ENCODE data around the gene ZBTB16.

ZBTB16 gene

DNA sequence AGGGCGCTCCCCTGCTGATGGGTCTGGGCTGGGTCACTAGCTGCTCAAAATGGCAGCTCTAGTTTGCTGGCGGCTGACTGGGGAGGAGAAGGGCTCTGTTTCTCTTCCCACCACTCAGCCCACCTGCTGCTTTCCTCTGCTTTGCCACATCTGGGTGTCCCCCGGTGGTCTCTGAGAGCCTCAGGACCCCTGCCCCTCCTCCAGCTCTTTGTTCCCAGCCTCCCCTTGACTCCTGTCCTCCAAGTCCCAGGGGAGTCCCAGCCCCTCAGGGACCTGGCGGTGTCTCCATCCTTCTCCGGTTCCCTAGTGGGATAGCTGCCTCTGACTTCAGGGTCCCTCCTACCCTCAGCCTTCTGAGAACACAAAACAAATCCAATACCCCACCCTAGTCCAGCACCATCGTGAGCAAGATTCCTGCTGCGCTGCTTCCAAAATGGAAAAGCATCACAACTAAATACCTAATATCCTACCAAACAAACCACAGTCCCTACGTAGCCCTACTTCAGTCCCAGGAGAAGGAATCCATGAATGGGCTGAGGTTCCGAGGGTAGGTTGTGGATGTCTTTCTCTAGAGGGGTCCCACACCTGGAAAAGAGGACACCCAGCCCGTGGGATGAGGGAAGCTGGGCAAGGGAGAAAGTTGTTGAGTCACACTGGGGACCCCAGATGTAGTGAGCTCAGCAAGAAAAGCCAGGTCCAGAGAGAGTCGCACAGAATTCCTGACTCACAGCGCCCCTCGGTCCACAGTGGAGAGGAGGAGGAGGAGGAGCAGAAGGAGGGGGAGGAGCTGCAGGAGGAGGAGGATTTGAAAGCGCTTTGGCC is 191.7 kb downstream of the ZBTB16 start:
- DNase-seq = no peak

DNA sequence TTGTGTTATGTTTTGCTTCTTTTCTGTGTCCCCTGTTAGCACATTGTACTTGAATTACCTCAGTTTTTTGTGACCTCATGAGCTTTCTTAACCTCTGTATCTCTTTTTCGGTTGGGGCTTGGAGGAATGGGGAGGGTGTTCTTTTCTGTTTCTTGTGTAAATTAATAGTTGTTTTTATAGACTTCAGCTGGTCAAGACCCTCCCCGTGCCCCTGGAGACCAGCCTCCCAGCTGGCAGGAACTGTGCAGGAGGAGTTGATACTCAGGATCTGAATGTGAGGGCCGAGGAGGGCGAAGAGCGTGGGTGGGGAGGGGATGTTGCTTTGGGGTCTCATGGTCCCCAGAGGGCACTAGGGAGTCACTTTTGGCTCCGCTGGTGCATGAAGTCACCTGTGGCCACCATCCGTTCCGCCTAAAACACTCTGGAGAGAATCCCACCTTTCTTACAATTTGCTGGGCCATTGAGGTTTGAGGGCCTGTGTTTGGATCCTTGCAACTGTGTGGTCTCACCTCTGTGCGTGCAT is 192.4 kb downstream of the ZBTB16 start:
- no peak for DNase-seq

DNA sequence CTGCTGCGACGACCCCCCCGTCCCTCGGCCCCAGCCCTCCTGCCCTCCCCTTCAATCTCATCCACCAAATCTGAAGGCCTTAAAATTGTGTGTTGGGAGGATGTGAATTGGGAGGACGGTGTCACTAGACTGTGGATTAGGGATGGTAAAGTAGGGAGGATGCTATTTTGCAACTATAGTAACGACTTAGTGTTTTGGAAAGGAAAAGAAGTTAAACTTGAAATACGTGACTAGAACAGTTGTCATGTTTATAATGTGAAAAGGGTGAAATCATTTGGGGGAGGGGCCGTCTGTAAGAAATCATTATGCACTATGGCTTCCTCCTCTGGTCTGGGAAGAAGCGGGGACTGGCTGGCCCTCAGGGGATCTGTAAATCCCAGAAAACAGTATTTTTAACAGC is 193.3 kb downstream of the ZBTB16 start:
- DNase-seq = no peak

DNA sequence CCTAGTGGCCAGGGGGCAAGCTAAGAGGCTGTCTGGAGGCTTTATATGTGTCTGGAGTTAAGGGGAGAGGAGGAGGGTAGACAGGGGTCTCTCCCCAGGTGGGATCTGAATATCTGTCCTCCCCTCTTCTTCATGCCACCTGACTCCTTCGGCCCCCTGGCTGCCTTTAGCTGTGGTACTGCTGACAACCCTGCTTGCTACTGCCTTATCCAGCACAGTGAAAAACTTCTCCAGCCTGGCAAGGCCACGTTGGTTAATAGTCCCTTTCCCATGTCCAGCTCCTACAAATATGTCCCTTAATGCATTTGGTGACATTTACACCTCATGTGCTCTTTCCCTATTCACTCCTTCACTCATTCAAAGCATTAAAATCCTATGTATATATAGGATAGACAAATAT is 194.3 kb downstream of the ZBTB16 start:
- no peak for DNase-seq

DNA sequence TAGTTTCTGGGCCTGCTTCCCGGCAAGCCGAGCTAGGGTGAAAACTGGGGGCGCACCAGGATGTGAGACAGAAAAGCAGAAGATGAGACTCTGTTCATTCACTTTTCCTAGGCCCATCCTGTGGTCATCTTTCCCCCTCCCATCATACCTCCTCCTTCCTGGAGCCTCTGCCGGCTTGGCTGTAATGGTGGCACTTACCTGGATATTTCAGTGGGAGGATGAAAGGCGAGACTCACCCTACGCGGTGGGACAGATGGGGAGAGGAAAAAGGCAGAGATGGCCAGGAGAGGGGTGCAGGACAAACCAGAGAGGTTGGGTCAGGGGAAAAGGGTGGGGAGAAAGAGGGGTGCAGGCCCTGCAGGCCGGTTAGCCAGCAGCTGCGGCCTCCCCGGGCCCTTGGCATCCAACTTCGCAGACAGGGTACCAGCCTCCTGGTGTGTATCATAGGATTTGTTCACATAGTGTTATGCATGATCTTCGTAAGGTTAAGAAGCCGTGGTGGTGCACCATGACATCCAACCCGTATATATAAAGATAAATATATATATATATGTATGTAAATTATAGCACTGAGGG is 195.1 kb downstream of the ZBTB16 start:
- no peak for DNase-seq

DNA sequence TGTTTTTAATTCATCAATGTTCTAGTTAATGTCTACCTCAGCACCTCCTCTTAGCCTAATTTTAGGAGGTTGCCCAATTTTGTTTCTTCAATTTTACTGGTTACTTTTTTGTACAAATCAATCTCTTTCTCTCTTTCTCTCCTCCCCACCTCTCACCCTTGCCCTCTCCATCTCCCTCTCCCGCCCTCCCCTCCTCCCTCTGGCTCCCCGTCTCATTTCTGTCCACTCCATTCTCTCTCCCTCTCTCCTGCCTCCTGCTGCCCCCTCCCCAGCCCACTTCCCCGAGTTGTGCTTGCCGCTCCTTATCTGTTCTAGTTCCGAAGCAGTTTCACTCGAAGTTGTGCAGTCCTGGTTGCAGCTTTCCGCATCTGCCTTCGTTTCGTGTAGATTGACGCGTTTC is 195.8 kb downstream of the ZBTB16 start:
- no peak for DNase-seq

DNA sequence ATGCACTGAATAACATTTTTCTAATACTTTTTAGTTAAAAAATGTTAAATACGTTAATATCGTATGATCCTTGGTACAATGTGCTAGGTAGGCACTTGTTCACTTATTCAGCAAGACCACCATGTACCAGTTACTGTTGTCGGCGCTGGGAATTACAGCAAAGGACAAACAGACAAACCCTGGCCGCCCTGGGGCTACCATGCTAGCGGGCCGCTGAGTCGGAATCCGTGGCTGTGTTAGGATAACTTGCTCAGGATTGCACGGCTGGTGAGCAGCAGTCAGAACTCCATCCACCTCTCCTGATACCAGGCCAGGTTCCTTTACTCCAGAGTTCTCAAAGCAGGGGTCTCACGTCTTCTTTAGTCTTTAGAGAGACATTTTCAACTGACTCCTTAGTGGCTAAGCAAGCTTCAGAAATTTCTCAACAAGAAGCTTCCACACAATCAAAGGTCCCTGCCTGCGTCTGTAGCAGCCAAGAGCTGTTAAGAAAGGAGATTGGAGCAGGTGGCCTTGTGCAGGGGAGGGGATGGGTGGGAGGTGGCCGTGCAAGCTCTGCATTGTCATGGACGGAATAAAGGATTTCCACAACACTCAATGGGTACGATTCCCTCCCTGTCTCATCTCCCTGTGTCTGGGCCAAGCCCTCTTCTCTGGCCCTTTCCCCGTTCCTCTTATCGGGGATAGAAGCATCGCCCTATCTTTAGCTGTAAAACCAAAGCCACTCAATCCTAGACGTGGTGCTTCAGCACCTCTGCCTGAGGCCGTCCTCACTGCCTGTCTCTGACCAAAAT is 196.9 kb downstream of the ZBTB16 start:
- DNase-seq = no peak

DNA sequence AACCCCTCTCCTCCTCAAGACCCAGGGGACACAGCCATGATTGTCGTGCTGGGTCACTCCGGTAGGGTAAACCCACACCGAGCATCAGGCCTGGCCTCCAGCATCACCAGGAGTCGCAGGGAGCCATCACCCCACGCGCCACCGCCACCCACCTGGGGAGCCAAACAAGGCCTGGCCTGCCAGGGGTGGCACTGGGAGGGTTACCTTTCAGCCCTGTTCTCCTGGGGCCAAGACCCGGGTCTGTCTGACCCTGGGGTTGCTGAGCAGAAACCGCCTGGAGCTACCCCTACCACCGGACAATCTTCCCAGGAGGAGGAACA is 197.4 kb downstream of the ZBTB16 start:
- no peak for DNase-seq

DNA sequence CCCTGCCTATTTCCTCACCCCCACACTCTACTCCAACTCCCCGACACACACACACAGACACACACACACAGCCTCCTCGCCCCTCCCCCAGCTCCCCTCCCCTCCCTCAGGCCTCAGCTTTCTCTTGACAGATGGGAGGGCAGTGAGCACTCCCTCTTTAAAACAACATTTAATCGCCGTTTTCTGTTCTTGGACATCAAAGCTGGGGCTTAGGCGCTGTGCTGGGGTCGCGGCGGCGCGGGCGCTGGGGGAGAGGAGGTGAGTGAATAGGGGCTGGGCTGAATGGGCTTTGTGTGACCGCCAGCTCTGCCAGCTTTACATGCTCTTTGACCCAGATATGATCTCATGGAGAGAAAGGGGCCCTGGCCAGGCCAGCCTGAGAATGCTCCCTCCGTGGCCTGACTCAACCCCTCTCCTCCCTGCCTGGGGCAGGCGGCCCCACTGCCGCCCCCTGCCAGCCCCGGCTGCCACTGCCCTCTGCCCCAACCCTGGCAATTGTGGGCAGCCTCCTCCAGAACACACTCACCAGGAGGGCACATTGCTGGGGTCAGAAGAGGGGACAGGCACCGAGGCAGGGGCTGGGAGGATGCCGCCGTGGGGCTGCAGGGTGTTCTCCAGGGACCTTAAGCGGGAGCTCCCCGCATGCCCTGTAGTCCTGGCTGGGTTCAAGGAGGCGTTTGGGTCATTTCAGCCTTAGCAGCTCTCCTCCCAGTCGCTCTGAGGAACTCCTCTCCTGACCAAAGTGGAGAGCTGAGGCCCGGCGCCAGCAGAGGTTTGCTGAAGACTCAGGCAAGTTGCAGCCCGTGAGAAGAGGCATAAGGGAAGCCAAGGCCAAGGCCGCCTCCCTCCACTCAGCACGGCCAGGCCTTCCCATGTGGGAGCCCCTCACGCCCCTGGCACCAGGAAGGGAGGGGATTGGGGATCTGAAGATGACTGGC is 198.4 kb downstream of the ZBTB16 start:
- no peak for DNase-seq

DNA sequence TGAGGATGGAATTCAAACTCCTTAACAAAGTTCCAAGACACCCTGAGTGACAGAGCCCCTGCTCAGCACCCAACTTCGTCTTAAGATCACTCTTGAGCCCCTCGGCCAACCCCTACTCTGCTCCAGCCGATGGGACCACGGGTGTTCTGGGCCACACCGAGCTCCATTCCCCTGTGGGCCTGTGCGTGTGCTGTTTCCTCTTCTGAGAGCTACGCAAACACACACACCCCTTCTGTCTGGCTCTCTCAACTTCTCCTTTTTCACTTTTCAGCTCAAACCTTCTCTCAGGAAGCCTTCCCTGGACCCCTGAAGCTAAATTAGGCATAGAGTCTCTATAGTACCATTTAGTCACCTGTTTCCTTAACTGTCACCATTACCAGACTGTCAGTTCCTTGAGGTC is 199.2 kb downstream of the ZBTB16 start:
- no peak for DNase-seq

DNA sequence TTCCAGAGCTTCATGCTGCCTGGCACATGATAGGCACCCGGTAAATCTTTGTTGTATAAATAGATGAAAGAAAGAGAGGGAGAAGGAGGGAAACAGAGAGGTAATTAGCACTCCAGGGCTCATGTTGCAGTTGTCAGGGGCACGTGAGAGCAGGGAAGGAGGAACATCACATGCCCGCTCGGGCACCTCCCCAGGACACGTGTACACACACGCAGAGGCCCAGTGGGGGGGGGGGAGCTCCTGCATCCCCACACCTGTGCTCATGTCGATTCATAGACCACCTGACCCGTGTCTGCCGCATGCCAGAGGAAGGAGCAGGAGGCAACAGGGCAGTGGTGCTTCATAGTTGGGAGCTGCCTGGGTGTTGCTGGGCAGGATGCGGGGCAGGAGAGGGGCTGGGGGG is 199.6 kb downstream of the ZBTB16 start:
- DNase-seq = no peak

DNA sequence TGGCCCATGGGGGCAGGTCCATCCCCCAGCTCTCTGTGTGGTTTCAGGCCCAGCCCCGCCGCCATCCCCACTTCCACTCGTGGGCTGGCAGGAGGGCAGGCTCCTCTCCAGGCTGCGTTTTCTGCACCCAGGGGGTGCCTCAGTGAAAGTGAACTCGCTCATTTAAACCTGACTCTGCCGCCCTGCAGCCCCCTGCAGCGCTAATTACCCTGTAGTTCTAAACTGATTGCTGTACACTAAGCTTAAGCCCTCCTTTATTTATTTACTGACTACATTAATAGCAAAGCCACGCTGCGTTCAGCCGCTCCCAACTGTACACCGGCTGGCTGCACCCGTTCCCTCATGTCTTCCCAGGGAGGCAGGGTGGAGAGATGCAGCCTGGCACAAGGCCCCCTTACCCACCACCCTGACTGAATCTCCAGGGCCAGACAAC is 200.1 kb downstream of the ZBTB16 start:
- DNase-seq = no peak

DNA sequence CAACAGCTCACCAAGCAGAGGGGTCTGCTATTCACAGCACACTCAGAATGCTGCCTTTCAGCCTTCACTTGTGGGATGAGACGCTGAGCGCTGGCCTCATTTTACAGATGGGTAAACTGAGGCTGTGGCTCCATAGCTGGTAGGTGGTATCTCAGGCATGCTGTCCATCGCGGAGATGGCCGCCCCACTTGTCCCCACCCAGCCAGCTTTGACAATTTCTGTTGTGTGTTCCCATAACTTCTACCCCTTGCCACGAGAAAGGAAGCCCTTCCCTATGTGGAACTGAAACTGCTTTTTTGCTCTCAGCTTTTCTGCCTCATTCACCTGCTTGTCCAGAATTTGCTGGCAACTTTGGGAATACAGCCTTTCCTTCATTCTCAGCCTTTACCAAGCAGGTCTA is 200.6 kb downstream of the ZBTB16 start:
- DNase-seq = no peak

DNA sequence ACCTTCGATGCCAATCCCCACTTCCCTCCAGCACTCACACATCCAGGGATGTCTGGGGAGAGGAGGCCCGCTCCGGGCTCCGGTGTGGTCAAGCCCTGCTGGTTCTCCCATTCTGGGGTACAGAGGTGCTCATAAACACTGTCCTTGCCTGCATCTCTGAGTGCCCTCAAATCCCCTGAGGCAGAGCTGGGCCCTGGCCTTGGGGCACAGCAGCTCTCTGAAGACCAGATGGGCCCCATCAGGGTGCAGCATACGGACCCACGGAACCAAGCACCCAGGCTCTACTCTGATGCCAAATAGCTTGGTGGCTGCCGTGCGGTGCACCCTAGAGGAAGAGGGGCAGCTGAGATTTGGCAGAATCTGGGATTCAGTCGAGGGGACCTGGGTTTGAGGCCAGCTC is 201.0 kb downstream of the ZBTB16 start:
- DNase-seq = no peak

DNA sequence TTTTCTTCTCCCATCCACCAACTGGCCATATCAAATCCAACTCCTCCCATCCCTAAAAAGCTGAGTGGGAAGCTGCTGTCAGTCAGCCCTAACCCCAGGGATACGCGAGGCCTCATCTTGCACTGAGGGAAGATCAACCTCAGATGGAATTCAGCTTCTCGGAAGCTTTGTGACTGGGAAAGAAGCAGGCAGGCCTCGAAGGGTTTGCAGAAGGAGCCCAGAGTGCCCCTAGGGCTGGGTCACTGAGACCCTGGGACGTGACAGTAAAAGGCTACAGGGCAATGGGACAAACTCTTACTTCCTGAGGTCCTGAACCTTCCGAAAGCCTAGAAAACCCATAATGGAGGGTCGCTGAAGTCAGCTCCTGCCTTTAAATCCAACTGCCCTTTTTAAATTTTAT is 202.3 kb downstream of the ZBTB16 start:
- no peak for DNase-seq

DNA sequence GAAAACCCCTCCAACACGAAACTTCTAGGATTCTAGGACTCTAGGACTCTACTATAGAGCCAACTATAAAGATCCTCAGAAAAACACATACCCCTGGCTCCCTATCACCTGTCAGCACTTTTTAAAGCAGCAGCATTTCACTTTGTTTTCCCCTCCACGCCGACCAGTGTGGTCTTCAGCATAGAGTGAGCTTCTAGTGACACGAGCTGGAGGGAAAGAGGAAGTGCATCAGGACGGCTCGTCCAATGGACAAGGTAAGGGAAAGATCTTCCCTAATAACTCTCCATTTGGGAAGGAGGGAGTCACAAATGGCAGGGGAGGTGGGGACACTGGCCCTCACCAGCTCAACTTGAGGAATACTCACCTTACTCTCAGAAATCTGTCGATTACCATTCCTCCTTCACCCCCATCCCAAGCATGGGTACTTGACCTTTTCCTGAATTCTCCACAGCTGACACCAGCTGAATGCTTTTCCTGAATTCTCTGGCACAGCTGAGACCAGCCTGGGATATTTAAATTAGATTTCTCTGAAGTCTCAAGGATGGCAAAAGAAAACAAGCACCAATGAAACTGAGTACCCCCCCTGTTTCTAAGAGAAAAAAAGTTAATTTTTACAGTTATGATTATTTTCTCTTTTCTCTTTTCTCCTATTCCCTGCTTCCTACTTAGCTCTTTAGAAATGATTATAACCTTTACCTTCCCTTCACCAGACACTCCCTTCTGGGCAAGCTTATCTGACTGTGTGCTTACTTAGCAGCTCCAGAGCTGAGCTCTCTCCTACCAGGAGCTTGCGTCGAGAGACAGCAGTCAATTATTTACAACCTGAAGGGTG is 203.4 kb downstream of the ZBTB16 start:
- peak in 1 of 5 donors; percentile 7 for DNase-seq

DNA sequence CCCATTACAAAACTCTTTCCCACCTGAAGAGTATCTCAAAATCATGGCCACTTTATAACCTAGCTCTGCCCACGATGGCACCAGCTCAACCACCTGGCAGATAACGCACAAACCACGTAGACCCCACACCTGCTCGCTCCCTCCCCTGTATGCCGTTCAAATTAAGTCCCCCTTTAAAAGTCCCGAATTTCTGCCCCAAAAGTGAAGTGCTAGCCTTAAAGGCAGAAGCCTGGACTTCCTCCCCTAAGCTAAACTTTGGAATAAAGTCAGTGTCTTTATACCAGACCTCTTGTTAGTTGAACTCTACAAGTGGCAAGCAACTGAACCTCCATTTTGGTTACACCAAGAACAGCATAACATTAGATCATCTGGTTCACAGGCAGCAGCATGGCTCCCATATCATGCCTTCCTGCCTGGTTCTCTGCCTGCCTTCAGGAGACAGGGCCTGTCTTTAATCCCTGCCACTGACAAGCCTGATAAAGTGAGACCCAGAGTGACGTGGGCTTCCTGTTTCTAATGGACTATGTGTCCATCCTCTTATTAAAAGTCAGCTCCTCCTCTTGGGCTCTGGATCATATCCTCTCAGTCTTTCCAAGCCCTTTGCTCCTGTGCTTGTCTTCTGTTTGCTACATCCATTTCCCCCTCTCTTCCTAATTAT is 204.1 kb downstream of the ZBTB16 start:
- DNase-seq = no peak

DNA sequence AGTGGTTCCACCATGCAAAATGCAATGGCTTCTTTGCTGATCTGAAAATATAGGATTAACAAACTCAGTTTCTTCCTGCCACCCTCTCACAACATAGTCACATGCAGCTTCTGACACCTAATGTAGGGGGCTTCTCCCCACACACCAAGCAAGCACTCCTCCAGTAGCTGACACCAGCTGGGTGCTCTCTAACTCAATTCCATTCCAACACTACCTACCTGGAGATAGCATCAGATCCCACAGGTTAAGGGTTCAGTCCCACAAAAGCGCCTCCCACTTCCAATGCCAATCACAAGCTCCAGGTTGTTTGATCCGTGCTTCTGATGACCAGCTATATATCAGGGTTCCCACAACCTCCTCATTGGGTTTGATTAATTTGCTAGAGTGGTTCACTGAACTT is 204.9 kb downstream of the ZBTB16 start:
- no peak for DNase-seq

DNA sequence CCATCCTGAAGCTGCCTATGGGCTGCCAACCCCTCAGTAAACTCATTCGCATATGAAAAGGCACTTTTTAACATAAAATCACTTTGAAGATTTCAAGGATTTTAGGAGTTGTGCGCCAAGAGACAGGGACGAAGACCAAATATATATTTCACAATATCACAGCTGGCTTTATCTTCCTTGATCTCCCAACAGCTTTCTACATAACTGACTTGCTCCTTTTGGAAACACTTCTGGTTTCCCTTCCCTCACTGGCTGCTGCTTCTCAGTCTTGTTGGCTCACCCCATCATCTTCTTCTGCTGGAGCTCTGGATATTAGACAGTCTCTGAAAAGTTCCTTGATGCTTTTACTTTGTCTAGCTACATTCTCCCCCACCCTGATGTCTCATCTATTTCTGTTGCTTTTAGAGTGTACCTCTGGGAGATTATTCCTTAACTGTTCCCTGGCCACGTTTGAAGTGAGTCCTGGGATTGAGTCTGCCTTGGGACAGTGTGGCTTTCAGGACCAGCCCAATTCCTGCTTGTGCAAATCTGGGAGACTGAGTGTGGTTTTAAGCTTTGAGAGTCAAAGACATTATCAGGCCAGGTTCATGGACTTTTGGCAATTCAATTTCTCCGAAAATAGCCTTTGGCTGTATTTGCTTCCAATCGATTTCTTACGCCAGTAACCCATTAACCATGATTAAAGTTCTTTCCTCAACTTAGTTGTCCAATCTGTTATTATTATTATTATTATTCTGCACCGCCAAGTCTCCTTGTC is 205.8 kb downstream of the ZBTB16 start:
- no peak for DNase-seq

DNA sequence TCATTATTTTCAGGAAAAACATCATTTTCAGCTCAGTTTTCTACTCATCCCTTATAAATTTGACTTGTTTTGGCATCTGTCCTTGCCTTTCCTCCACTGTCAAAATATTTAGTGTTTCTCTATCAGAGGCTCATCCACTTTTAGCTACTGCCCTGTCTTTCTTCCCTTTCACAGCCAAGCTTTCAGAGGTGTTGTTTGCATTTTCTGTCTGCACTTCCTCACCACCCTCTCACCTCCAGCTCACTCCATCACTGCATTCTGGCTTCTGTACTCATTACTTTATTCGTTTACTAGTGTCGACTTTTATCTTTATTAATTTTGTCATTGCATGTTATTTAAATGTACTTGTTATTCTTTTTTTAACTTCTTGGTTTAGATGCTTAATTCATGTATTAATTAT is 210.0 kb downstream of the ZBTB16 start:
- DNase-seq = no peak

All from T-helper 1 cell (primary cell).